Epithelial cell of esophagus (primary cell): Measurements from ENCODE around the gene ZSCAN5B.

Experiments
- DNase-seq: peaks from one replicate; pipeline ENCODE4 v3.0.0; 2010; ENCODE audit warnings: low read depth
- H3K4me3 ChIP-seq: 2 replicates; pipeline ENCODE4 v1.5.1; 2011; ENCODE audit warnings: mild to moderate bottlenecking, low read length, control low read depth
- TF ChIP-seq, protein P1 (sequence below): IDR thresholded peaks from 2 replicates; pipeline ENCODE4 v1.5.1; 2011; ENCODE audit warnings: low read depth, mild to moderate bottlenecking, low read length, control low read depth, inconsistent platforms; ENCODE audit not compliant: insufficient read depth; ENCODE audit errors: missing control alignments

Gene ZSCAN5B

DNA sequence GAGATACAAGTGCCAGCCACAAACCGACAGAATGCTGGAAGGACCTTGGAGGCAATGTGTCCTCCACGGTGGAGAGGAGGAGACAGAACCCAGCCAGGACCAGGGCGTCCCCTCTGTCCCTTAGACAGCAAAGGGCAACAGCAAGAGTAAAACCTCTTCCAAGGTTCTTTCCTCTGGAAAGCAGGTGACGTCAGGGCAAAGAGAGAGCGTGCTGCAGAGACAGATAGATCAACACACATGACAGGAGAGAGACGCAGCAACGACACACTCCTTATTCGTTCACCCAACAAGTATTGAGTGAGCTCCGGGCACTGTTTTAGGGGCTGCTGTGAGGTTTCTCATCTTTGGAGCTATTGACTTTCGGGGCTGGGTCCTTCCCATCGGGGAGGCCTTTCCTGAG lies 23.0 kb downstream of the ZSCAN5B start:
- TF ChIP-seq, protein P1, sequence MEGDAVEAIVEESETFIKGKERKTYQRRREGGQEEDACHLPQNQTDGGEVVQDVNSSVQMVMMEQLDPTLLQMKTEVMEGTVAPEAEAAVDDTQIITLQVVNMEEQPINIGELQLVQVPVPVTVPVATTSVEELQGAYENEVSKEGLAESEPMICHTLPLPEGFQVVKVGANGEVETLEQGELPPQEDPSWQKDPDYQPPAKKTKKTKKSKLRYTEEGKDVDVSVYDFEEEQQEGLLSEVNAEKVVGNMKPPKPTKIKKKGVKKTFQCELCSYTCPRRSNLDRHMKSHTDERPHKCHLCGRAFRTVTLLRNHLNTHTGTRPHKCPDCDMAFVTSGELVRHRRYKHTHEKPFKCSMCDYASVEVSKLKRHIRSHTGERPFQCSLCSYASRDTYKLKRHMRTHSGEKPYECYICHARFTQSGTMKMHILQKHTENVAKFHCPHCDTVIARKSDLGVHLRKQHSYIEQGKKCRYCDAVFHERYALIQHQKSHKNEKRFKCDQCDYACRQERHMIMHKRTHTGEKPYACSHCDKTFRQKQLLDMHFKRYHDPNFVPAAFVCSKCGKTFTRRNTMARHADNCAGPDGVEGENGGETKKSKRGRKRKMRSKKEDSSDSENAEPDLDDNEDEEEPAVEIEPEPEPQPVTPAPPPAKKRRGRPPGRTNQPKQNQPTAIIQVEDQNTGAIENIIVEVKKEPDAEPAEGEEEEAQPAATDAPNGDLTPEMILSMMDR, result no peak
- DNase-seq, result no peak
- no peak overlapping the region for H3K4me3 ChIP-seq

DNA sequence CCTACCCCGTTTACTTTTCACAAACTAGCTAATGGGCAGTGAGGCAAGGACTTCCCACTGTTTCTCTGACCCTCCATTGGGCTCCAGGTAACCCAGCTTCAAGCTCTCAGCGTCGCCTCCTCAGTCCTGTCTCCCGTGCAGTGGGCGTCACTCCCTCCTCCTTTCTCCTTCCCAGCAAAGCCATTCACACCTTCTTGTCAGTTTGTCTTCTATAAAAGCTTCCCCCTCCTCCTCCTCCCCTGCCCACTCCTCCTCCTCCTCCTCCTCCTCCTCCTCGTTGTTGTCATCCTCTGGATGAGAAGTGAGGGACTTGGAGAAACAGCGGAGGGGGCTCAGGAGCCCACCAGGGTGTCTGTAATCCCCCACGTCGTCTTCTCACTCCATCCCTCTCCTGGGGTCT lies 23.5 kb downstream of the ZSCAN5B start:
- H3K4me3 ChIP-seq, result no peak overlapping the region
- TF ChIP-seq, protein P1, result no peak
- no peak for DNase-seq

DNA sequence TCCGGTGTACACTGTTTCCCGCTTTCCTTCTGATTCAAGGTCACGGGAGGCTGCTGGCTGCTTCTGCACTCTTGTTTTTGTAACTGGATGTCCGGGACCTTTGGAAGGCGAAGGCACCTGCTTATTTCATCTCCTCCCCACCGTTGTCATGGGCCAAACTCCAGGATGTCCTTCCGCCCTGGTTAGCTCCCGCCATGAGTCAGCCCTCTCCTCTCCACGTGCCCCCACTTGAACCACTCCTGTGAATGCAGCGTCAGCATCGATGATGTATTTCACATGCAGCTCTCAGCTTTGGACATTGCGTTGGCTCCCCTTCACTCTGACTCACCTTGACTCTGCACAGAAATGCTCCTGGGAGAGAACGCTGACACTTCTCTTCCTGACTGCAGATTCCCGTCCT lies 27.3 kb downstream of the ZSCAN5B start:
- no peak overlapping the region for H3K4me3 ChIP-seq
- peak; percentile 98 for DNase-seq
- TF ChIP-seq, protein P1, result no peak

DNA sequence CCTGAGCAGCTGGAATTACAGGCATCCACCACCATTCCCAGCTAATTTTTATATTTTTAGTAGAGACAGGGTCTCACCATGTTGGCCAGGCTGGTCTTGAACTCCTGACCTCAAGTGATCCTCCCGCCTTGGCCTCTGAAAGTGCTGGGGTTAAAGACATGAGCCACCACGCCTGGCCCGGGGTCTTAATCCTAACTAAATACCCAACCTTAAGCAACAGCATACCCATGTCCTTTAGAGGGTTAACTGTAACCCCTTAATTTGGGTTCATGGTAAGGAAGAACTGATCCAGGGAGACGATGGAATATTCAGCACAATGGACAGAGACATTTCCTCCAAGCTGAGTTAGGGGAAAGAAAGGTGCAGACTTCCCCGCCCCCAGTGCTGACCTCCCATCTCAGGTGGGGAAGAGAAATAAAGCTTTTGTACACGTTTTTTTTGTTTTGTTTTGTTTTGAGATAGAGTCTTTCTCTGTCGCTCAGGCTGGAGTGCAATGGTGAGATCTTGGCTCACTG lies 30.5 kb downstream of the ZSCAN5B start:
- DNase-seq, result peak; percentile 38
- no peak overlapping the region for H3K4me3 ChIP-seq
- TF ChIP-seq, protein P1, result no peak

DNA sequence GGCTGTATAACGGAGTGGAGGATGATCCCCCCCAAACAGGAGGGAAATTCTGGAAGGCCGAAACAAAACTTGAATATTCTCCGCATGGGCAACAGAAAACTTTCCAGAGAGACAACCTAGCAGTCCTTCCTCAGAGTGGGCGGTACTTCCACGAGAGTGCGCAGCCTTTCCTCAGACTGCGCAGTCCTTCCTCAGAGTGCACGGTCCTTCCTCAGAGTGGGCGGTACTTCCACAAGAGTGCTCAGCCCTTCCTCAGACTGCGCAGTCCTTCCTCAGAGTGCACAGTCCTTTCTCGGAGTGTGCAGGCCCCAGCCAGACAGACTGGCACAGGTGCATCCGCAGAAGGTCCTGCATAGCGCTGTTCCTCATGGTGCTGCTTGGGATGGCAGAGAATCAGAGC lies 34.5 kb downstream of the ZSCAN5B start:
- DNase-seq, result no peak
- no peak overlapping the region for H3K4me3 ChIP-seq

DNA sequence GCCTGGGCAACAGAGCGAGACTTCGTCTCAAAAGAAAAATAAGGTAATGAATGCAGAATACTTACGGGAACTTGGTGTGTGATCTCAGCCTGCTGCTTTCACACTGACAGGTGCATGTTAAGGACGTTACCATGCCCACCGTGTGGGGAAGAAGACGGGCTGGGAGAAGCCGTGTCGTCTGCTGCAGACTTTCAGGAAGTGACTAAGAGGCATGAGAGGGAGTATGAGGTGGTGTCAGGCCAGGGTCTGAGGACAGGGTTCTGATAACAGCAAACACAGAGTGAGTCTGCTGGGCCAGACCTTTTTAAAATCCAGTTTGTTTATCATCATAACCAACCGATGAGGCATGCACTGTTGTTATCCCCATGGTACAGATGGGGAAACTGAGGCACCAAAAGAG lies 35.3 kb downstream of the ZSCAN5B start:
- no peak overlapping the region for H3K4me3 ChIP-seq
- TF ChIP-seq, protein P1, result no peak
- no peak for DNase-seq

More for the DNA sequence above, 34.5 kb downstream of the ZSCAN5B start:
- TF ChIP-seq, protein P1, result no peak

DNA sequence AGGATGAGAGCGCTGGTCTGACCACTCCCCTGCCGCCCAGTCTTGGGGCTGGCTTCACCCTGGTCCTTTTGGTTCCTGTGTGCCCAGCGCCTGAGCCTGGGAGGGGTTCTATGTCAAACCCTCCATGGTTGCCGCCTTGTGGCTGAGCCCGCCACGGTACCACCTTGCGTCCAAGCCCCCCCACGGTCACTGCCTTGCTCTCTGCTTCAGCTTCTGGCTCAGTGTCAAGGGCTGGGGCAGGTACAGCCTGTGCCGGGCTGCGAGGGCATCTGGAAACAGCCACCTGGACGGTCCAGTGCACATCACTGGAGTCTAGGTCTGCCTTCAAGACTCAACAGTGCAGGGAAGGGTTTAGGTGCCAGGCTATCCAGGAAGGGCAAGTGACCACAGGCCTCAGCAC lies 36.0 kb downstream of the ZSCAN5B start:
- DNase-seq, result no peak
- TF ChIP-seq, protein P1, result no peak
- no peak overlapping the region for H3K4me3 ChIP-seq
